ENCODE results near the gene PRSS23.

The PRSS23 gene

DNA sequence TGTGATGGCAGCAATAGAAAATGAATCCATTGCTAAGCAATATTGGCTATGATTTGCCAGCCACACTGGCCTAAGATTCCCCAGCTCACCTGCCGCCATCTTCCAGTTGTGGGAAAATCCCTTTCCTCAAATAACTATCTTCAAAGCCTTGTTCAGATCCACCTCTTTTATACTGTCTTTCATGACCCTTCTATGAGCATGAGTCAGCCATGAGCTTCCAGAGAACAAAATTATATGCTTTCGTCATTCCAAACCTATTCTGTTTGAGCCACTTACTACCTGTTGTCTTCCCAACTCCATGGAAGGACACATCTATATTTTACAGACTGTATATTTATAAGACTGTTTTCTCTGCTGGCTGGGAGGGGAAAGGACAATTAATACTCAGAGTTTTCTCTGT is 25.0 kb upstream of the PRSS23 start:
- no peak overlapping the region for H3K4me3 ChIP-seq (replicated peaks in 1 of 2; ENCODE audit: low read depth in 2 of 2, low read length in 2 of 2)
- TF ChIP-seq, protein P1, sequence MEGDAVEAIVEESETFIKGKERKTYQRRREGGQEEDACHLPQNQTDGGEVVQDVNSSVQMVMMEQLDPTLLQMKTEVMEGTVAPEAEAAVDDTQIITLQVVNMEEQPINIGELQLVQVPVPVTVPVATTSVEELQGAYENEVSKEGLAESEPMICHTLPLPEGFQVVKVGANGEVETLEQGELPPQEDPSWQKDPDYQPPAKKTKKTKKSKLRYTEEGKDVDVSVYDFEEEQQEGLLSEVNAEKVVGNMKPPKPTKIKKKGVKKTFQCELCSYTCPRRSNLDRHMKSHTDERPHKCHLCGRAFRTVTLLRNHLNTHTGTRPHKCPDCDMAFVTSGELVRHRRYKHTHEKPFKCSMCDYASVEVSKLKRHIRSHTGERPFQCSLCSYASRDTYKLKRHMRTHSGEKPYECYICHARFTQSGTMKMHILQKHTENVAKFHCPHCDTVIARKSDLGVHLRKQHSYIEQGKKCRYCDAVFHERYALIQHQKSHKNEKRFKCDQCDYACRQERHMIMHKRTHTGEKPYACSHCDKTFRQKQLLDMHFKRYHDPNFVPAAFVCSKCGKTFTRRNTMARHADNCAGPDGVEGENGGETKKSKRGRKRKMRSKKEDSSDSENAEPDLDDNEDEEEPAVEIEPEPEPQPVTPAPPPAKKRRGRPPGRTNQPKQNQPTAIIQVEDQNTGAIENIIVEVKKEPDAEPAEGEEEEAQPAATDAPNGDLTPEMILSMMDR (IDR thresholded peaks at IDR 0.05; ENCODE audit: low read depth, low read length), result no peak
- no peak for DNase-seq (ENCODE audit: low read depth in 2 of 2)

DNA sequence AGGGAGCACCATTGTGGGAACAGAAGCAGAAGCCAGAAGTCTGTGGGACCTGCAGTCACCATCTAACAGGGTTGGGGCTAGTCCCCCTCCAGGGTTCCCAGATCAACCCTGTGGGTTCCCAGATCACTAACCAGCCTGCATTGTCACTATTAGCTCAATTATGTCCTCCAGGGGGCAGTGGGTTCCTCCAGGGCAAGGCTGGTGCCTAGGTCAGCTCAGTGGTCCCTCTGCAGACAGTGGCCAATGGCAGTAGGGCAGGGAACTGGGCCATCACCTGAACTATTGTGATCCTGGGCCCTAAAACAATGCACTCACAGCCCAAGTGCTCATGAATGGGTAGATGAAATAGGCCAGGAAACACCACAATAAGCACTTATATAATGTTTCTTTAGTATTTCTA is 18.8 kb upstream of the PRSS23 start:
- TF ChIP-seq, protein P1 (IDR thresholded peaks at IDR 0.05; ENCODE audit: low read depth, low read length), result no peak
- DNase-seq (ENCODE audit: low read depth in 2 of 2), result no peak
- H3K4me3 ChIP-seq (replicated peaks in 1 of 2; ENCODE audit: low read depth in 2 of 2, low read length in 2 of 2), result no peak overlapping the region

- TF ChIP-seq, protein P1 (IDR thresholded peaks at IDR 0.05; ENCODE audit: low read depth, low read length), result no peak
- DNase-seq (ENCODE audit: low read depth in 2 of 2), result no peak
Observed at GRCh38 chr11:86782742-86783141, 17.6 kb upstream of the PRSS23 start.

DNA sequence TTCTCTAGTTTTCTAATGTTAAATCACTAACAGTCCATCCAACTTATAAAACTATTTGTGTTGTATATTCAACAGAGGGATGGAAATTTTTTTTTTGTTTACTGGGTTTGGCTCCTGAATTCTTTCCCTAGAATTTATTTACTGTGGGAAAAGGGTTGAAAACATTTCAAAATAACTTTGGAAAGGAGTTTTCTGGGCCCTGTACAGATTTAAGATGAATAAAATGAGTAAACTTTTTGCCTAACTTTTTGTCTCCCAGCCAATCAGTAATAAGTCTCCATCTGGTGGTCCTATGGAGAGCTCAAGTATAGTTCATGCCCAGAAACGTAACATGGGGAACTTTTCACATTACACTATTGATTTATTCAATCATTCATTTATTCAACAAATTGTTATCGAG is 16.7 kb upstream of the PRSS23 start:
- no peak overlapping the region for H3K4me3 ChIP-seq (replicated peaks in 1 of 2; ENCODE audit: low read depth in 2 of 2, low read length in 2 of 2)
- TF ChIP-seq, protein P1 (IDR thresholded peaks at IDR 0.05; ENCODE audit: low read depth, low read length), result no peak
- DNase-seq (ENCODE audit: low read depth in 2 of 2), result no peak

More at GRCh38 chr11:86782742-86783141, 17.6 kb upstream of the PRSS23 start:
- H3K4me3 ChIP-seq (replicated peaks in 1 of 2; ENCODE audit: low read depth in 2 of 2, low read length in 2 of 2), result no peak overlapping the region

DNA sequence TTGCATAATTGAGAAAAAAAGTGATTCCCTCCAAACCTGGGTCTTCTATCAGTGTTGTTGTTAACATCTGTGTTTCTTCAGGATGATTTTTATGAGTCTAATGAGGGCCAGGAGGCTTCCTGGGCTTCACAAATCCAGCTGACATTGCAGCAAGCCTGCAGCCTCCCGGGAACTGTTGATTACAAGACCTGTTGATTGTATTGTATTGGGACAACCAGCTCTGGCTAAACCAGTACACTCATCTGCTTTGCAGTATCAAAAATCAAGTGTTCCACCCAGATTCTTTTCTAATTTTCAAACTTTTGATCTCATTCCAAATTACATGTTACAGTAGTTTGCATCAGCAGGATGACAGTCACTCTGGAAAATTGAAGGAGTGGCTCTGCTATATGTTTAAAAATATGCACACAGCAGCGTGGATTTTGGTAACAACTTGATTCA is 16.1 kb upstream of the PRSS23 start:
- DNase-seq (ENCODE audit: low read depth in 2 of 2), result peak in 1 of 2 donors; percentile 55
- H3K4me3 ChIP-seq (replicated peaks in 1 of 2; ENCODE audit: low read depth in 2 of 2, low read length in 2 of 2), result no peak overlapping the region
- TF ChIP-seq, protein P1 (IDR thresholded peaks at IDR 0.05; ENCODE audit: low read depth, low read length), result no peak

DNA sequence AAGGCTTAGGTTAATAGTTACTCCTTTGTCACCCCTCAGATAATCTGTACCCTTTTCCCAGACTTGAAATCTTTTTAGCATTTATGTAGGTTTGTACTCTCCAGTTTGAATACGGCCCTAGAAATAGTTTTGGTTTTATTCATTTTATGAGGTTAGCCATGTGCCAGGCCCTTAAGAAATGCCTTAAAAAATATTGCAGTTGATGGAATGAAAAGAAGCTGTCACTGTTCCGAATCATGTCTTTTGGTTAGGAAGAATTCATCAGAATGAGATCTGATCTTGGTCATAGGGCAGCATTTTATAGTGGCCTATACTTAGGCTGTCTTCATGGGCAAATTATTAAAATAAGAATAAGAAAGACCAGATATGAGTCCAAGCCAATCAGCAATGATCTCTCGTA is 14.8 kb upstream of the PRSS23 start:
- DNase-seq (ENCODE audit: low read depth in 2 of 2), result no peak
- TF ChIP-seq, protein P1 (IDR thresholded peaks at IDR 0.05; ENCODE audit: low read depth, low read length), result no peak
- H3K4me3 ChIP-seq (replicated peaks in 1 of 2; ENCODE audit: low read depth in 2 of 2, low read length in 2 of 2), result no peak overlapping the region

GRCh38 chr11:86787018-86787536 is 13.3 kb upstream of the PRSS23 start:
- no peak overlapping the region for H3K4me3 ChIP-seq (replicated peaks in 1 of 2; ENCODE audit: low read depth in 2 of 2, low read length in 2 of 2)
- no peak for DNase-seq (ENCODE audit: low read depth in 2 of 2)
- TF ChIP-seq, protein P1 (IDR thresholded peaks at IDR 0.05; ENCODE audit: low read depth, low read length), result no peak

All from cardiac fibroblast (primary cell).